Activated CD4-positive, alpha-beta T cell treated with anti-CD3 and anti-CD28 coated beads for 1 hour (primary cell): ENCODE data around the gene TMIE.
A peak's percentile ranks its signal among the peaks of the same experiment; 100 is the strongest.

Source experiments
- DNase-seq: peaks from one replicate; pipeline ENCODE4 v3.0.0-alpha.2; 2020

Gene TMIE

DNA sequence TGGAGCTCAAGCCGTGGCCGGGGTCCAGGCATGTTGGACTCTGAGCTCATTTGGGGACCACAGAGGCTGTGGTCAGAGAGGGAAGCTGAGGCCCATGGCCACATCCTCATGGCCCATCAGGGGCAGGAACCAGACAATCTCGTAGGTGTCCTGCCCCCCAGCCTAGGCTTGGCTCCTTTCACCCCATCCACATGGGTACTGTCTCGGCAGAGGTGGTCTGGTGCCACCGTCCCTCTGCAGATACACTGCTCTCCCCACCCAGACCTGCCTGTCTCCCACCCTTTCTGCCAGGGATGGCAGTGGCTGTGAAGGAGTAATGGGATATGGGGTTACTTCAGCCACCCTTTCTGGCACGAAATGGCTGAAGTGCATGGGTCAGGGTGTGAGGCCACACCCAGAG, 8.5 kb downstream of the TMIE start:
- DNase-seq, result peak; percentile 5

DNA sequence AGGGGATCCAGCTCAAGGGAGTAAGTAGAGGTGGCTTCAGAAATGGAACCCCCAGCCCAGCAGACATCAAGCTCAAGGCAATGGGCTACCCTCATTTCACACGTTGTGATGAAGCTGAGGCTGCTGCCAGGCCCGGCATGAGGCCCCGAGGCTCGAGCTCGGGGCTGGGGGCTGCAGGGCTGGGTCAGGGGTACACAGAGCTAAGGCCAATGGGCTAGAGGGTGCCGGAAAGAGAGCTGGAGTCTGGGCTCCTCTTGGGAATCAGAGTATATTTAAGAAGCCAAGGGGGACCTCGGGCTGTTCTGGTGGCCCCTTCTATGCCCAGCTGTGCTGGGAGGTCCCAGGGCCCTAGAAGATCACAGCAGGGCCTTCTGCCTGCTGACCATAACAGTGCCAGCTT, 9.0 kb downstream of the TMIE start:
- DNase-seq, result no peak

DNA sequence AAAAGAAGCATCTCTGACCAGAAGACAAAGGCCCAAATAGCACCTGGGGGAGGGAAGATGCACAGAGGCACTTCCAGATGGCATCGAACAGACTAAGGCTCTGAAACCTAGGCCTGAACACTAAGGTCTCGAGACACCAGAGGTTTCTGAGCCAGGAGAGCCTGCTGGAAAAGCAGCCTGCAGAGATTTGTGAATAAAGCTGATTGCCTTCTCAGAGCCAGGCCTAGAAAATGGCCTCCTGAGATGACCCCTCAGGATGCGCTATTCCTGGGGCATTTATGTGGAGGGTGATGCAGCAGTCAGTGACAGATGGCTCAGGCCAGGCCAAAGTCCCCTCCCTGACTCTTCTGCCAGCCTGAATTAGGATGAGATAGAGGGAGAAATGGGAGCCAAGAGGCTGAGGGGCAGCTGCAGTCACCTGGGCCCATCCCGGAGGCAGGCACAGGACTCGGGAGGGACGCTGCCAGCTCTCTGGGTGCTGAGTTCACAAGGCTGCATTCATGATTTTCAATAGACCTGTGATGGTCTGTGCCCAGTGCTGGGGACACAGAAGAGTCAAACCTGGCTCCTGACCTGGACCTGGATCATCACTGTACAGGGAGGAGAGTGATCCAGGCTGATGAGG, 9.6 kb downstream of the TMIE start:
- peak; percentile 2 for DNase-seq

DNA sequence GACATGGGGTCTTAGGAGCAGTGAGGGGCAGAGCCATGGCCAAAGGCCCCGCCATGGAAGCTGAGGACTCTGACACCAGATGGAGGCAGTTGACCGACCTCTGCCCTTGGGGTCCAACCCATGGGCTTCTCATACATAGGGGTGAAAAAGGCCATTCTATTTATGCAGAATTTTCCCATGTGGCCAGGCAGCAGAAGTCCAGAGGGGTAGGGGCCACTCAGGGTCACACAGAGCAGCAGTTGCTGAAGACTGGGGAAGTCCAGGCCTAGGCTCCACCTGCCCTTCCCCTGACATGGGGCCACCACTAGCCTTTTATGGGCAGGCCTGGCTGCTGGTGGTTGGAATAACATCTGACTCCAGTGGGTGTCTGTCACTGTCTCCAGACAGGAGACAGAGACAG, 10.1 kb downstream of the TMIE start:
- peak; percentile 1 for DNase-seq

GRCh38 chr3:46711760-46712159, 10.6 kb downstream of the TMIE start:
- peak; percentile 2 for DNase-seq

DNA sequence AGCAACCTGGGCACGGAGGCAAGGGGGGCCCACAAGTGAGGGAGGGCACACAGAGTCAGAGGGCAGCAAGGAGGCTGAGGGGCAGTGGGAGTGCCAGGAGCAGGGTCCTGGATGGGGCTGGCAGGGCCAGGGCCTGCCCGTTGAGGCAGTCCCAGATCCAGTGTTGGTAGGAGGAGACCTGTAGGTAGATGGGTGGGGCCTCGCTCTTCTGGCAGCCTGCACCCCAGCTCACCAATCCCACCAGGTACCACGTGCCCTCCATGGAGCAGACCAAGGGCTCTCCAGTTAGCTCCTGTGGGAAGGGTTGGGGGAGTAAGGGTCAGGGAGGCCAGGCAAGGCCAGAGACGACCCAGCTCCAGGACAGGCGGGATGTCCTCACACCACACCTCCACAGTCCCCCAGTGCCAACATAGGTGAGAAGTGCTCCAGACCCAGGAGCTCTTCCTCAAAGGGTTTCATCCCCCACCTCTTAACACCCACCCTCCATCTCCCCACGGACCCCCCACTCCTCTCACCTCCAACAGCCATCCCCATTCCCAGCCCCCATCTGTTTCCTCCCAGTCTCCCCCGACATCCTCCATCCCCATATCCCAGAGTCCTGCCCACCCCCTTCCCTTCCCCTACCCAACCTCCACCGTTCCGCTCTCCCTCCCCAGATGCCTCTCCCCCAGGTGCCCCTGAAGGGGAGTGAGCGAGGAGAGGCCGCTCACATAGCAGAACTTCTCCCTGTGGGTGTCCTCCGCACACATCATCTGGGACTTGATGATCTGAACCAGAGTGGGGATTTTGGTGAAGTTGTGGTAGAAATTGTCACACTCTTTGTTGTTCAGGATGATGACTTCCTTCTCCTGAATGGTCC, 11.2 kb downstream of the TMIE start:
- DNase-seq, result no peak

- no peak for DNase-seq
Measured at GRCh38 chr3:46713050-46713897, 12.1 kb downstream of the TMIE start.

GRCh38 chr3:46713898-46714552, 12.8 kb downstream of the TMIE start:
- no peak for DNase-seq

DNA sequence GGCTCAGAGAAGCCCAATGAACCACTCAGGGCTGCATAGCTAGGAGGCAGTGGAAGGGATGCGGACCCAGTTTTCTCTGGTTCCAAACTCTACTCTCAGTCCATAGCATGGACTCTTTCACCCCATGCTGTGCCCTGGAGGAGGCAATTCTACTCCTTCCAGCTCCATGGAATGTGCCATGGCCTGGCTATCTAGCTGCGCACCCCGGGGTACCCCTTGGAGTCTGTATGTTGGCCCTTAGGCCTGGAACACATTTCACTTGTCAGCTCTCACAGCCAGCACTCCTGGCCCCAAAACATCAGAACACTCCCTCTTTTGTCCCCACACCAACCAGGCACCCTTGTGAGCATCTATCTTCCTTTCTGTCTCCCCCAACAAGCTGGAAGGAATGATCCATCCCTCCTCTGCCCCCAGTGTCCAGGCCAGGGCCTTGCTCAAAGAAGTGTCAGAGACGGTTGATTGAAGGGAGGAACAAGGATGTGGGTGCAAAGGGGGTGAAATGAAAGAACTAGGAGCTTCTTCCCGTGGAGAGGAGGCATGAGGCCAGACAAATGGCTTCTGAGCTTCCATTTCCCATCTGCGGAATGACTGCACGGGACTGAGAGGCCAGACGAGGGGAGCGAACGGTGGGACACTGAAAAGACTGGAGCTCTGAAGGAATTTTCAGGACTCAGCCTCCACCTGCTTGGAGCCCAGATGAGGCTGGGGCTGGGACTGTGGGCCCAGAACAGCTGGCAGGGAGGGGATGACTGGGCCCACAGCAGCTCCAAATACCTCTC, 13.7 kb downstream of the TMIE start:
- DNase-seq, result no peak

- DNase-seq, result no peak
Measured at GRCh38 chr3:46715507-46716175, 14.4 kb downstream of the TMIE start.

DNA sequence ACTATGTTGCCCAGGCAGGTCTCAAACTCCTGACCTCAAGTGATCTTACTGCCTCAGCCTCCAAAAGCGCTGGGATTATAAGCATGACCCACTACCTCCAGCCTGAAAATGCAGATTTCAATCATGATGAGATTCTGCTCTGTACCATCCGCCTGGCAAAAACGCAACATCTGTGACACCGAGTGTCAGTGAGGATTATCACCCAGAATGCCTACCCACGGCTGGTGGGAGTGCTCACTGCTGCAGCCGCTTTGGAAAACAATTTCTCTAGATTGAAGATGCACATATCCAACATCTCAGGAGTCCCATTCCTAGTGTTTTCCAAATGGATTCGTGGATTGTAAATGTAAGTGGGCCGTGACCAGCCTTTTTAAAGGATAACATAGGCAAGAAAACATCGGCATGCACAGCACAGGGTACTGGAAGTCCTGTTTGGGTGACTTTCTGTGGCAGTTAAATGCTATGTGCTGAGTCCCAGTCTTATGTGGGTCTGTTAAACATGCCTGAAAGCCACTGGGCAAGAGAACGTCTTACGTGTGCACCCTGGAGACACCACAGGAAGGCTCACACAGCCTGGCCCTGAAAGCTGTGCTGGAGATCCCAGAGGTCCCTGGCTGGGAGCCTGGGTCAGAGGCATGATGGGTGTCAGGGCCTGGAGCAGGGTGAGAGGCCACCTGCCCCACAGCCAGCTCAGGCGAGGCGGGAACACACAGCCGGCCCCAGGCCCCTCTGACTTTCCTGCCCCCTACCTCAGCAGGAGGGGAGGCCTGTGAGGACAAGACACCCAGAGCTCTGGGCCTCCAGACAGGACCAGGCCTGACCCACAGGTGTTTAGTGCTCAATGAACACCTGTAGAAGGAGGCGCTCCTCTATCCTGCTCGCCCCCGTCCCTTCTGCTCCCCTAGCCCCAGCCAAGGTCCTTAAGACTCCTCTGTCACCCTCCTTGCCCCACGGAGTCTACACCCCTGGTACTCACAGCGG, 15.6 kb downstream of the TMIE start:
- DNase-seq, result no peak

DNA sequence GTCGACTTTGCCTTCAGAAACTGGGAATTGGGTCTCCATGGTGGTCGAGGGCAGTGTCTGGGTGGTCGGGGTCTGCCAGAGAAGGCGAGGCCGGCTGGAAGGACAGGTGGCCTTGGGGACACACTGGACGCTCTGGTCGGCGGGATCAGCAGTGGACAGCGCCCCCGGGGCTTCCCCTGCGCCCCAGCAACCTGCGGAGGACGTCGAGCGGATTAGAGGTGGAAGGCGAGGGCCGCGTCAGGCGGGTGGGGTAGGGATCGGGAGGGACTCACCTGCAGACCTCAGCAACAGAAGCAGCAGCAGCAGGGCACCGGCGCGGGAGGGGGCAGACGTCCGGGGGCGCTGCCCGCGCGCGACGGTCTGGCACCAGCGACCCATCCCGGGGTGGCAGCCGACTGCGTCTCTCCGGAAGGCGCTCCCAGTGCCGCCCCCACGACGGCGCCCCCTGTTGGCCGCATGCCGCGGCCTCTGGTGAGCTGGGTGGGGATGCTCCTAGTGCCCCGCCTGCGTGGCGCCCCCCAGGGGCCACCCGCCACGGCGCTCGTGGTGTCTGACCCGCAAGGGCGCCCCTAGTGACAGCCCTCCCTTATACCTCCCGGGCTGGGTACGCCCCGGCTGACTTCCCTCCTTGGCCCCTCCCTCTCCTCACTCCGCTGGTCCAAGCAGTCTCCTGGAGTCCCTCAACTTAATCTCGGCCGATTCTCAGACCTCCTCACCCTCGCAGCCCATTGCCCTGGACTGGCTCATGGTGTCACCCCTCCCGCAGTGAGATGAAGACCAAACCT, 16.4 kb downstream of the TMIE start, which contains the start of gene PRSS50:
Gene PRSS50 (minus strand): TSS at position 423 of the 785 bp plus-strand sequence. CDS start 45 bp downstream, at position 378.
- DNase-seq, result no peak

DNA sequence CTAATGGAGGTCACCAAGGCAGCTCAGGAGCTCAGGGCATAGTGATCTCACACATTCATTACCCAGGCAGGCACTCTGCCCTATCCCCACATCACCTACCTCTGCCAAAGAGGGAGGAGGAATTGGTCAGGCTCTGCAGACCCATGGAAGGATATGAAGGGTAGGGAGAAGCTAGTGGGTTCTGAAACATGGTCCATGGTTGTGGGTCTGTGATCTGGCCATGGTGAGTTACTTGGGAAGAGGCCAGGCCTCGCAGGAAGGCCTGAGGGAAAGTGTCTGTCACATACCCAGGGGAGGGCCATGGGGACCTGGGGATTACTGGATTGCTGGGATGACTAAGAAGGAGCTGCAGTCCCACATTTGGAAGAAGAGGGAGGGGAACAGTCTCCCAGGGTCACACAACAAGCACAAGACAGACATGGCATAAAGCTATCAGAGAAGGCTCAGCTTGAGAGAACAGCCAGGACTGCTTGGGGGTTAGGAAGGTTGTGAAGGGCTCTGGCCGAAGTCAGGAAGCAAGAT, 17.9 kb downstream of the TMIE start:
- no peak for DNase-seq

DNA sequence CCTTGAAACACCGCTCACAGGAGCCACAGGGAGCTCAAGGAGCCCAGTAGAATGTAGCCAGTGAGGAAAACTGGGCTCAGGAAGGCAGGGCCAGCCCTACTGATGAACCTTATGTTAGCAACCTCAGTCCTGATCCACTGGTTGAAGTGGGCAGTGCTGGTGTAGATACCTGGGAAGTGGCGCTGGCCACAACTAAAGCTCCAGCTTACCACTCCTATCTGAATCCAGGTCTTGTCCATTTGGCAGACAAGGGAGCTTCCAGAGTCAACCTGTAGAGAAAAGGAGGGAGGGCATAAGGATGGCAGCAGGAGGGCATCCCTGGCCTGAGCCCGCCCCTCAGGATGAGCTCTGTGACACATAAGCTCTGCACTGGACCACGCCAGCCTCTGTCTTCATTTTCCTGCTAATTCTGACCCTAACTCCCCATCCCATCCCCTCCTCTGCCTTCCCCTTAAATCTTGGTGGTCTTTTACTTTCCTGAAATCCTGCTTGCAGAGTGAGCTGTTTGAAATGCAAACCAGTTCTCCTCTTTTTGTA, 18.6 kb downstream of the TMIE start:
- DNase-seq, result no peak

- no peak for DNase-seq
Measured at GRCh38 chr3:46721009-46721408, 19.8 kb downstream of the TMIE start.

DNA sequence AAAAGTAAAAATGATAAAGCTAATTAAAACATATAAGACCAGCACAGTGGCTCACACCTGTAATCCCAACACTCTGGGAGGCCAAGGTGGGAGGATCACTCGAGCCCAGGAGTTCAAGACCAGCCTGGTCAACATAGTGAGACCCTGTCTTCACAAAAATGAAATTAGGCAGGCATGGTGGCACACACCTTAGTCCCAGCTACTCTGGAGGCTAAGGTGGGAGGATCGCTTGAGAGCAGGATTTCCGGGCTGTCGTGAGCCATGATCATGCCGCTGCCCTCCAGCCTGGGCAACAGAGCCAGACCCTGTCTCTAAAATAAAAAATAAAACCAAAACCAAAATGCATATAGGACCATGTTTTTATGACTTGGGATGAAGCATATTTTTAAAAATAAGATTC, 21.3 kb downstream of the TMIE start:
- DNase-seq, result no peak

DNA sequence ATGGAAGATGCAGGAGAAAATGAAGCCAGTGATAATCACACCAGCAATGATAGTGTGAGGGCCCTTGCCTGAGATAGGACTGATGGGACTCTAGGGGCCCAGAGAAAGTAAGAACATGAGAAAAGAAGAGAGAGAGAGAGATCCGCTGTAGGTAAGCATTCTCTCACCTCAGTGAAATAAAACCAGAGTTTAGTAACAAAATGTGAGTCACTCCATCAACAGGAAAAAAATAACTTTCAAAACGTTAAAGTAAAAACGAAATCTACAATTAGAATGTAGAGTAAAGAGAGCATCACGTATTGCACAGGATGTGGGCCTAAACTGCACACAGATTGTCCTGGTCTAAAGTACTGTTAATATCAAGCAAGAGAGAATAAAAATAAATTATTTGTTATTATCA, 23.2 kb downstream of the TMIE start:
- DNase-seq, result no peak

GRCh38 chr3:46725621-46726314, 24.6 kb downstream of the TMIE start:
- no peak for DNase-seq
